Activated gamma-delta T cell treated with anti-CD3 and anti-CD28 coated beads, Interleukin-2, amount 50 U/mL, for 16 hours (primary cell): ENCODE results near the gene CDK17.
"Not testable (repeated sequence)": the region's sequence is repeated elsewhere in the genome, so short reads cannot be mapped to it uniquely, and the experiment has no call there.

ENCODE experiments used
- DNase-seq: peaks from one replicate; pipeline ENCODE4 v3.0.0-alpha.2; 2020; ENCODE audit warnings: low read depth

The CDK17 gene

GRCh38 chr12:96387981-96388380 is 12.3 kb downstream of the CDK17 start:
- no peak for DNase-seq

GRCh38 chr12:96386794-96387193 is 13.4 kb downstream of the CDK17 start:
- DNase-seq = no peak

GRCh38 chr12:96383991-96384390 is 16.2 kb downstream of the CDK17 start:
- DNase-seq = no peak

- no peak for DNase-seq
Observed at GRCh38 chr12:96383371-96383770, 16.9 kb downstream of the CDK17 start.

GRCh38 chr12:96379743-96380142 is 20.5 kb downstream of the CDK17 start:
- DNase-seq = not testable (repeated sequence)

GRCh38 chr12:96378319-96378718 is 21.9 kb downstream of the CDK17 start:
- no peak for DNase-seq

GRCh38 chr12:96376865-96377264 is 23.4 kb downstream of the CDK17 start:
- no peak for DNase-seq

GRCh38 chr12:96375841-96376604 is 24.2 kb downstream of the CDK17 start:
- no peak for DNase-seq

- no peak for DNase-seq
Observed at GRCh38 chr12:96375170-96375569, 25.1 kb downstream of the CDK17 start.

GRCh38 chr12:96371790-96372699 is 28.2 kb downstream of the CDK17 start:
- DNase-seq = no peak

GRCh38 chr12:96371138-96371789 is 29.0 kb downstream of the CDK17 start:
- DNase-seq = no peak

- no peak for DNase-seq
Observed at GRCh38 chr12:96368687-96369086, 31.6 kb downstream of the CDK17 start.

- no peak for DNase-seq
Observed at GRCh38 chr12:96368233-96368632, 32.0 kb downstream of the CDK17 start.

- no peak for DNase-seq
Observed at GRCh38 chr12:96366381-96366654, 33.9 kb downstream of the CDK17 start.

- no peak for DNase-seq
Observed at GRCh38 chr12:96365604-96366380, 34.4 kb downstream of the CDK17 start.

GRCh38 chr12:96364092-96364700 is 36.0 kb downstream of the CDK17 start:
- no peak for DNase-seq

GRCh38 chr12:96361074-96361473 is 39.2 kb downstream of the CDK17 start:
- DNase-seq = no peak

GRCh38 chr12:96360550-96360949 is 39.7 kb downstream of the CDK17 start:
- no peak for DNase-seq

GRCh38 chr12:96359328-96359727 is 40.9 kb downstream of the CDK17 start:
- no peak for DNase-seq

- no peak for DNase-seq
Observed at GRCh38 chr12:96356831-96357230, 43.4 kb downstream of the CDK17 start.

GRCh38 chr12:96354844-96355534 is 45.2 kb downstream of the CDK17 start:
- no peak for DNase-seq
